ENCODE results near the gene NCOA7. TPM values are rescaled to one million over a fixed set of nuclear protein-coding genes. Genes with fewer than 3 reads are reported as not detected.
"Not testable (repeated sequence)": the region's sequence is repeated elsewhere in the genome, so short reads cannot be mapped to it uniquely, and the experiment has no call there.

The NCOA7 gene
- total RNA-seq, 4 donors from 2014 or later: 17.9 to 72.8 (median 40.6) TPM

DNA sequence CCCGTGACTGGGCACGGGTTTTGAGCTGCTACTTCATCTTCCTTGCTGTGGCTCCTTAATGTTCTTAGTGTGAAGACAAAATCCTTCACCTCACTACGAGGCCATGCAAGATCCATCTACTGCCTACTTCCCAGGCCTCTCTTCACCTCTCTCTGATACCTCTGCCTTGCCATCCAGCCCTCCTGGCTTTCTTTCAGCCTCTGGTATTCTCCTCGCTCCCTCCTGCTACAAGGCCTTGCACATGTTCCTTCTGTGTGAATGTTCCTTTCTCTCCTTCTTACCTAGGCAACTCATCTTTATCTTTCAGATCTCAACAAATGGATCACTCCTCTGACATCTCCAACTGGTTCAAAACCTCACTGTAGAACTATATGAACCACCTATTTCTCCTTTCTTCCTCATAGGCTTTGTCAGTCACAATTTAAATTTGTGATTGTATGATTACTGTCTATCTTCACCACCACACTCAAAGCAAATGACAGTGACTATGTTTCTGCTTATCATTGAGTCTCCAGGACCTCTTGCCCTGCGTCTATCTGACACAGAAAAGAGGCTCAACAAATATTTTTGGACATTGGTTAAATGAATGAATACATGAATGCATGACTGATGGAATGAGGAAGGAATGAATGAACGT lies 21.5 kb upstream of the NCOA7 start:
- intact Hi-C loops (cut with DNase I; ENCODE audit: low total_unique reads): loop anchor here (5.0 kb wide), 1 partner anchor 457 kb away; no protein-coding TSS in a partner anchor
- H3K9me3 ChIP-seq: no peaks in the 10 kb centered on the region
- H3K4me1 ChIP-seq: no peaks in the 10 kb centered on the region
- no peak overlapping the region for H3K27ac ChIP-seq
- no peak for DNase-seq
- H3K36me3 ChIP-seq: no peaks in the 10 kb centered on the region
- no peaks in the 10 kb centered on the region for H3K27me3 ChIP-seq
- H3K4me3 ChIP-seq: no peak overlapping the region
- no peak for TF ChIP-seq POLR2A (IDR thresholded peaks at IDR 0.05)
- TF ChIP-seq CTCF (IDR thresholded peaks at IDR 0.05): no peak

DNA sequence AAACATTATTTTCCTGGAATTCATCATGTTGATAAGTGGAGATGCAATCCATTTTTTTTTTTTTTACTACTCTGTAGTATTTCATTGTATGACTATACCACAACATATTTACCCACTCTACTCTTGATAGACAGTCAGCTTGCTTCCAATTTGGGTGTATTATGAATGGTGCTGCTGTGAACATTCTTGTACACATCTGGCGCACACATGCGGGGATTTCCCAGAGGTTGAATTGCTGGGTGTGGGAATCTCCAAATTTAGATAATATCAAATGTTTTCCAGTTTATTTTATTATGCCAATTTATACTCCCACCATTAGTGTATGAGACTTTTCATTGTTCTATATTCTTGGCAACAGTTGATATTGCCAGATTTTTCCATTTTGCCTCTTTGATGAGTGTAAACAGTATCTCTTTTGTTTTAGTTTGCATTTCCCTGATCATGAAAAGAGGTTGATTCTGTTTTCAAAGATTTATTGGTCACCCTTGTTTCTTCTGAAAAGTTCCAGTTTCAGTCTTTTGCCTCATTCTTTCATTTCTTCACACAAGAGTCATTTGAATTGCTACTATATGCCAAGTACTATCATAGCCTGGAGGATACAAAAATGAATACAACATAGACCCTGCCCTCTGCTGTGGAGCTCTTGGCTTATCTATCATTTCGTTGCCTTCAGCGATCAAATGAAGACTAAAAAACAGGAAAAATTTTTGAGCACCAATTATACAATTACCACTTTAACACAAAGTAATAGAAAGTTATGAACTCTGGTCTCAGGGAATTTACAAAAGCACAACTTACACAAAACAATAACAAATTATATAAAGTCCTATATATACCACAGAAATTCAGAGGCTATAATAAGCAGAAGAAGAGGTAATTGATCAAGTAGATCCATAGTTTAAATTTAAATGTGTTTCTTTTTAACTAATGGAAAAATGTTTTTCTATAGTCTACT lies 17.1 kb upstream of the NCOA7 start:
- DNase-seq: no peak
- no peaks in the 10 kb centered on the region for H3K36me3 ChIP-seq
- no peak overlapping the region for H3K27ac ChIP-seq
- H3K9me3 ChIP-seq: no peaks in the 10 kb centered on the region
- TF ChIP-seq POLR2A (IDR thresholded peaks at IDR 0.05) (no peak), CTCF (IDR thresholded peaks at IDR 0.05) (no peak)
- intact Hi-C loops (cut with DNase I; ENCODE audit: low total_unique reads): no loop called here
- no peaks in the 10 kb centered on the region for H3K27me3 ChIP-seq
- no peak overlapping the region for H3K4me3 ChIP-seq
- H3K4me1 ChIP-seq: no peaks in the 10 kb centered on the region

- H3K36me3 ChIP-seq; intact Hi-C loops (cut with DNase I; ENCODE audit: low total_unique reads): not testable (repeated sequence)
Observed at GRCh38 chr6:125776107-125776826, 14.5 kb upstream of the NCOA7 start.

DNA sequence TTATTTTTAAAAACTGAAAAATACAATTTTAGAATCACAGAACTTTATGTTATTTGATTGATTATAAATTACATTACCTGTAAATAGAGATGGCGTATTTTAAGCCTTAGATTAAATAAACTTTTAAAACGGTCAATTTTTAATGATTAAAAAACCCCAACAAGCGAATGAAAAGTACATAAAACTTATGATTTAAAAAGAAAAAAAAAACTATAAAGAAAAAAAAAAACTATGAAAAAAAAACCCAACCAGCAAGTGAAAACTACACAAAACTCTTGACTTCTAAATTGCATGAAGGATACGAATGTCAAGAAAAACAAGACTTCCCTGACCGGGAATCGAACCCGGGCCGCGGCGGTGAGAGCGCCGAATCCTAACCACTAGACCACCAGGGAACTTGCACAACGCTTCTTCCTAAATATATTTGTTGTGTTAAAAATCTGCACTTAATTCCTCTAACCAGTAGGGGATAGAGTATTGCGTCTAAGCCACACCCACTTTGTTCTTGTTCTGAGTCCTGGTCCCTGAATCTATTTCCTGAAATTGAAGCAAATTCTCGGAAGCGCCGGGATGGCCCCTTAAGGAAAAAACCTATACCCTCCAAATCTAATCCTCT lies 10.7 kb upstream of the NCOA7 start:
- H3K27ac ChIP-seq: peak overlapping the region; percentile 92 to 95
- peak; percentile 87 to 90 for DNase-seq
- peak in 3 of 4 experiments; percentile 31 to 67 (median 45) for TF ChIP-seq CTCF (IDR thresholded peaks at IDR 0.05)
- peak in 1 of 2 donors; percentile 53 for TF ChIP-seq POLR2A (IDR thresholded peaks at IDR 0.05)
- peaks cover 0 to 5% of the 10 kb centered on the region in 2 donors for H3K4me1 ChIP-seq
- intact Hi-C loops (cut with DNase I; ENCODE audit: low total_unique reads): no loop called here
- H3K36me3 ChIP-seq: no peaks in the 10 kb centered on the region
- peak overlapping the region; percentile 52 to 77 for H3K4me3 ChIP-seq
- H3K9me3 ChIP-seq: no peaks in the 10 kb centered on the region
- H3K27me3 ChIP-seq: no peaks in the 10 kb centered on the region

More at GRCh38 chr6:125776107-125776826, 14.5 kb upstream of the NCOA7 start:
- not testable (repeated sequence) for H3K27me3 ChIP-seq, H3K9me3 ChIP-seq, H3K4me3 ChIP-seq, H3K4me1 ChIP-seq, H3K27ac ChIP-seq, DNase-seq
